Right lung (tissue), 5 donors: Measurements from ENCODE around the gene CNTN1. TPM values are rescaled to one million over a fixed set of nuclear protein-coding genes. Genes with fewer than 3 reads are reported as not detected.
"Not testable (repeated sequence)": the region's sequence is repeated elsewhere in the genome, so short reads cannot be mapped to it uniquely, and the experiment has no call there.

ENCODE experiments used
- DNase-seq, 2 donors: peaks; one replicate each; pipeline ENCODE4 v3.0.0-alpha.2; 2013
- polyA plus RNA-seq, 5 donors: library from polyadenylated mRNA; unstranded; fragments of 120-200 nt; gene quantifications; one replicate each; pipeline versions ENCODE4 v1.2.1 to v1.2.3, GENCODE V29; 2013; ENCODE audit warnings: inconsistent platforms in 1 of 5, low replicate concordance in 1 of 5; ENCODE audit not compliant: insufficient read length in 5 of 5, insufficient read depth in 1 of 5

Gene CNTN1
- polyA plus RNA-seq, 5 donors = 32.6 to 67.2 (median 52.9) TPM

GRCh38 chr12:40693207-40693821 lies 1.1 kb downstream of the CNTN1 start:
- DNase-seq = peak in 1 of 2 donors; percentile 28

- peak in 1 of 2 donors; percentile 5 for DNase-seq
These were observed 5.5 kb downstream of the CNTN1 start for GRCh38 chr12:40697566-40698259.

DNA sequence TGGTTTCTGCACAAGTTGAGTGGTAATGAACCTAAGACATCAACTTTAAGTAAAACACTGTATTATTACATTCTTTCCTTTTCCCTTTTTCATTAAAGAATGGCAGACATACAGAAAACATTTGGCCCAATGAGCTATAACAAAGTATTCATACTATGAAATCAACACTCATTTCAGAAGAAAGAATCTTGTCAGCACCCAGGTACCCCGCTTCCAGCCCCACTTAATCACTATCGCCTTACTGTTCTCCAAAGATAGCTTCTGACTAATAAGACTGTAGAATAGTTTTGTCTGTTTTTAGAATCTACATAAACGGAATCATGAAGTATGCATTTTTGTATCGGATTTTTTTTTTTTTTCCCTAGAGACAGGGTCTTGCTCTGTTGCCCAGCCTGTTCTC lies 9.5 kb downstream of the CNTN1 start:
- DNase-seq = no peak

DNA sequence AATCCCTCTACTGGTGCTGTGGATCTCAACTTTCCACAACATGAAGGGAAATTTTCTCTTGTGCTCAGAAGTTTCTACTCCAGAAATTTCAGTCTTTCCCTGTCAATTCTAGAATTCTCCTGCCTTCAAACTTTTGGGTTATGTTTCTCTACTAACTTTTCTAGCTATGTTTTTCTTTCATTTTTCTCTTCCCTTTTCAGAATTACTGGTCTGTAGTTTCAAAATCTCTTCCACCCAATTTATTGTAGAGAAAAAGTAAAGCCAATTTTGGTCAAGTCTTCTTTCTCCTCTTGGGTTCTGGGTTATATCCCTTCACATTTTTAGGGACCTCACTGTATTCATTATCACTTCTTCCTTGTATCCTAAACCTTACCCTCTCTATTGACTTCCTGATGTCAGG lies 18.9 kb downstream of the CNTN1 start:
- no peak for DNase-seq

DNA sequence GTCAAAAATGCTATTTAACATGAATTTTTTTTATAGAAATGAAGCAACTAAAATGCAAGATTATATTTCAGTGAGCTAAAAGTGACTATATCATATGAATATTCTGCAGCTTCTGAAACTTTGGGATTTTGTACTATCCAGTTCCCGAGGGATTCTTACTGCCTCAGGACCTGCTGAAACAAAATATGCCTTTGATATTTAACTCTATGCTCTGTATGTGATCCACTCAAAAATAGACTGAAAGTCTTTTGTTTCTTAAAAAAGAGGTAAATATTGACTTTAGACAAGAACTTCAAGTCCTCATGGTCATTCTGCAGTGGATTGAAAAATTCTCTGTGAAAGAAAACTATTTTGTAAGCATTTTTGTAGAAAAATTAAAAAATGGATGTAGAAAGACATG lies 22.4 kb downstream of the CNTN1 start:
- DNase-seq = no peak

DNA sequence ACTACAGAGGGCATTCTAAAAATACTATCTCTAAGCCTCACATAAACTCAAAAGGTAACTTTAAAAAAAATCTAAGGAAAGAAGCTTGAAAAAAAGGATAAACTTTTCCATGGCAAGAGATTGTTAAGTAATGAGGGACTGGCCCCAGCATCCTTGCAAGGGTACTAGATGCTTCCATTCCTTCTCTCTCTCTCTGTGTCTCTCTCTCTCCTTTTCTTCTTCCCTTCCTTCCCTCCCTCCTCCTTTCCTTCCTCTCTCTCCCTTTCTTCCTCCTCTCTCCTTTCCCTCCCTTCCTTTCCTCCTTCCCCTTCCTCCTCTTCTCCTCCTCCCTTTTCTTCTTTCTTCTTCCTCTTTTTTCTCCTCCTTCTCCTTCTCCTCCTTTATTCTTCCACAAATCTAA lies 23.8 kb downstream of the CNTN1 start:
- DNase-seq = no peak

- DNase-seq = no peak
These were observed 25.3 kb downstream of the CNTN1 start for GRCh38 chr12:40717576-40717975.

GRCh38 chr12:40718878-40719372 lies 26.7 kb downstream of the CNTN1 start:
- DNase-seq = no peak

DNA sequence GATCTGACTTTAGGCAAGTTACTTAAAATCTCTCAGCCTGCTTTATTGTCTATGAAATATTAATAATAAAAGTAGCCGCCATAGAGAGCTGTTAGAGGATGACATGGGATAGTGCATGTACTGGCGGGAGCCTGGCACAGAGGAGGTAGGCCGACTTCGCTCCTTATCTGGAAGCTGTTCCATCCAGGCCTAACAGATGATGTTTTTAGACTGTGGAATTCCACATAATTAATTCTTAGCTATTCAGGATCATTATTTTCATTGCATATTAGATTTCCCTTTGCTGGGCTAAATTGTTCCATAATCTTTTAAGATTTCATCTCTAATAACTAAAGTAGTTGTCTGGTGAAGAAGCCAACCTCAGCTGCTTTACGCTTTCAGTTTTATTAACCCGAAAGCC lies 30.8 kb downstream of the CNTN1 start:
- DNase-seq = no peak

DNA sequence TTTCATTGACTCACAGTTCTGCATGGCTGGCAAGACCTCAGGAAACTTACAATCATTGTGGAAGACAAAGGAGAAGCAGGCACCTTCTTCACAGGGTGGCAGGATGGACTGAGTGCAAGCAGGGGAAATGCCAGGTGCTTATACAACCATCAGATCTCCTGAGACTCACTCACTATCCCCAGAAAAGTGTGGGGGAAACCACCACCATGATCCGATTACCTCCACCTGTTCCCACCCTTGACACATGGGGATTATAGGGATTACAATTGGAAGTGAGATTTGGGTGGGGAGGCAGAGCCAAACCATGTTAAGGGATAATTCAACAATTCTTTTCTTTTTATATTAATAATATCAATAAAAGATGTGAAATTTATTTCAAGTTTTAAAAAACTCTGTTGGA lies 34.1 kb downstream of the CNTN1 start:
- no peak for DNase-seq

DNA sequence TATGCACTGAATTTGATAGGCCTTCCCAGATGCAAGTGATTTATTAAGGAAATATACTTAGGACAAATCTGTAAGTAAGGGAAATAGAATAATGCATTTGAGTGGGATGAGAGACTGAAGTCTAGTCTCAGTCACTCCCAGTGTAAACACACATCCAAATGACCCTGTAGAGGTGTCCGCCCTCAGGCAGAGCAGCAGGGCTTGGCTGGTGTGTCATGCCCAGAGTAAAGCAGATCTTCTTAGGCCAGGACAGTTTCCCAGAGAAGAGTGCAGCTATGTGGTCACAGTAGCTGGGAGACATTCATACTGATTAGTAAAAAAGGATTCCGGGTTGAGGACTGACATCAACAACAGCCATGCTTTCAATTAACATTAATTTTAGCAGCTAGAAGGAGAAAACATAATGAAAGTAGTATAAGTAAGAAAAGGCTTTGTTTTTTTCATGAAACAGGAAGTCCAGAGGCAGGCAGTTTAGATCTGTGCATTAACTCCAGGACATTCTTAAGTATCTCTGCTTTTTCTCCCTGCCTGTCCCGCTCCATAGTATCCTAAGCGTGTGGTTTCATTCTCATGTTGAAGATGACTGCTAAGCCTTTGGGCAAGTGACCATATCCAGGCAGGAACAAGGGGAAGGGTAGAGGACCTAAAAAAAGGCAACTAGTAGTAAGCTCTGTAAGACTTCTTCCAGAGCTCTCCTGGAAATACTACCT lies 35.7 kb downstream of the CNTN1 start:
- no peak for DNase-seq

DNA sequence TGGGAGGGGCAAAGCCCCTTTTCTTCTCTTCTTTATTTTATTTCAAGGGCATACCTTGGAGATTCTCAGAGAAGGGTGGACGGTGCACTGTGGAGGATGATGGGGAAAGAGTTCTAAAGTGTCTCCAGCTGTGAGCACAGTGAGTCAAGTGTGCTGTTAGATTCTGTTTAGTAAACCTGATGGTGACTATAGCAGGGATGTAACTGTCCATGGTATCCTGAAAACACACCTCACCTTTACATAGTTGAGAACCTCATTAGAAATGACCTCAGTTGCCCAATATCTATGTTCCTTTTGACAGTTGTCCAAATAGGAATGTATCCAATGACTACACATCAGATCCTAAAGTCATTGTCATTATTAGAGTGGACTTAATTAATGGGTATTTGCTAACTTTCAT lies 38.0 kb downstream of the CNTN1 start:
- DNase-seq = no peak

- no peak for DNase-seq
These were observed 41.6 kb downstream of the CNTN1 start for GRCh38 chr12:40733871-40734270.

GRCh38 chr12:40734276-40734675 lies 42.0 kb downstream of the CNTN1 start:
- no peak for DNase-seq

DNA sequence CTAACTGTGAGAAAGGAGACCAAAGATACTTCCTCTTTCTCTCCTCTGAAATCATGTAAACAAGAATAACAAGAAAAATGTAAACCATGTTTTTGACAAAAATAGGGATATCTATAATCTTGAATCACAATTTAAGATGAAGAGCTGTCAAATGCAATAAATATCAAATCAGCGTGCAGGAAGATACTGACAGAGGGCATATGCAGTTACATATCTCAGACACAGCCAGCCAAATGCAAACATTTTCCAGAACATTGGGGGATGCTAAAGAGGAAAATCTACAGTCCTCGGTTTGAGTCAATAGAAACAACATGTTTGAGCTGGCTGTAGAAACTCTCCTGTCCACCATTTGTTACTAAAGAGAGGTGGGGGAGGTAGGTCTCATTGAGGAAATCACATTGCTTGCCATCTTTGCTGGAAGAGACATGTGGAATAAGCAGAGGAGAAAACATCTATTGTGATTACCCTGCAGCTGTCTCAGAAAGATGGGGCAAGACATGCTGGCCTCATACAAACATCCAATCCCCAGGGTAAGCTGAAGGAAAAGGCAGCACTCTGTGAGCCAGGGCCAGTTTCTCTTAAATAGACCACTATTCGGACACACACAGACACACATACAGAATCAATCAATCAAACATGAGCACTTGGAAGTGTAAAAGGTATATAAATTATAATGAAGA lies 43.5 kb downstream of the CNTN1 start:
- no peak for DNase-seq

- DNase-seq = not testable (repeated sequence)
These were observed 45.2 kb downstream of the CNTN1 start for GRCh38 chr12:40737416-40737815.

- DNase-seq = no peak
These were observed 46.6 kb downstream of the CNTN1 start for GRCh38 chr12:40738856-40739255.

DNA sequence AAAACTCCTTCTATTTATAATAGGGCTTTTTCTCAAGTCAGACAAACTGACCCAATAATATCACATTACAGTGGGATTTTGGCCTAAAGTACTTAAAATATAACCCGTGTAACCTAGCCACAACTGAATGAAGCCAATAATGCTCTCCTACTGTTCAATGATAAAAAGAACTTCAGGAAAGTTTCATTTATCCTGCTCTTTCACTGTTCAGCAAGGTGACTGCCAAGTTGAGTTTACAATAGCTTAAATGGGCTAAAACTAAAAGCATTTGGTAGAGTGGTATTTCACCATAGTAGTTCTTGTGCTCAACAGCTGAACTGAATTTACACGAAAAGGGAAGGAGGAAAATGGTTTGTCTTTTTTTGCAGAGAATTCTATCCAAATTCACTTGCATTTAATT lies 49.8 kb downstream of the CNTN1 start:
- DNase-seq = no peak

GRCh38 chr12:40745386-40745785 lies 53.1 kb downstream of the CNTN1 start:
- no peak for DNase-seq

- DNase-seq = no peak
These were observed 57.6 kb downstream of the CNTN1 start for GRCh38 chr12:40749863-40750262.

- no peak for DNase-seq
These were observed 59.8 kb downstream of the CNTN1 start for GRCh38 chr12:40752011-40752410.

DNA sequence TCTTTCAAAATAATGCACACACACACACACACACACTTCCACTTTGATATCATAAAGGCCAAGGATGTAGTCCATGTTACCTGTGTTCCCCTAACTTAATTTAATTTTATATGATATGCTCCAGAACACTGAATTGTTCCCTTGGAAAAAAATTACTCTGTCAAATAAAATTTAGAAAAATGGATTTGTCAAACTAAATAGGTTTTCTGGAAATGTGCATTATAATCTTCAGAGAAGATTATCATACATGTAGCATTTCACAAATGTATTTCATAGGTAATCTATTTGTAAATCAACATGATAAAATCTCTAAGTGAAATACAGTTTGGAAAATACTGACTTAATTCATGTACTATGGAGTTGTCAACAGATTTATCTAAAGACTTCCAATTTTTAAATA lies 68.6 kb downstream of the CNTN1 start:
- no peak for DNase-seq
